ENCODE results near the gene RPL5. TPM values are rescaled to one million over a fixed set of nuclear protein-coding genes. Genes with fewer than 3 reads are reported as not detected.

RPL5 gene
- total RNA-seq, 3 donors from 2014 or later (not counting 1 experiment from before 2014, with no cell fraction given), result 573 to 679 (median 647) TPM

GRCh38 chr1:92790867-92791266, 41.0 kb upstream of the RPL5 start:
- Mint-ChIP-seq H3K36me3 (no peaks in the 10 kb centered on the region), H3K4me3 (no peak overlapping the region), H3K27me3 (ENCODE audit: low read depth in 2 of 2) (peaks cover 48 to 52% of the 10 kb centered on the region in 2 donors), H3K27ac (no peak overlapping the region), H3K4me1 (peaks cover 0 to 6% of the 10 kb centered on the region in 2 donors), H3K9me3 (no peaks in the 10 kb centered on the region)
- Histone ChIP-seq H3K36me3 (ENCODE audit: control insufficient read depth, insufficient read depth, low read length) (no peaks in the 10 kb centered on the region), H3K27me3 (ENCODE audit: control insufficient read depth, insufficient read depth, low read length) (peaks cover 2% of the 10 kb centered on the region), H3K9me3 (ENCODE audit: control insufficient read depth, insufficient read depth, low read length) (no peaks in the 10 kb centered on the region), H3K4me1 (ENCODE audit: control insufficient read depth, insufficient read depth, low read length) (peaks cover under 1% of the 10 kb centered on the region), H3K4me3 (ENCODE audit: low read length) (no peak overlapping the region), H3K27ac (ENCODE audit: low read length) (no peak overlapping the region)
- no peak for TF ChIP-seq CTCF (IDR thresholded peaks at IDR 0.05)
- DNase-seq, result no peak
- intact Hi-C loops (cut with micrococcal nuclease), result no loop called here
- no peak for ATAC-seq
- 86% methylated on average over 1 of the region's 2 CpGs for WGBS (ENCODE audit: insufficient coverage)

- Histone ChIP-seq H3K9me3 (ENCODE audit: control insufficient read depth, insufficient read depth, low read length) (no peaks in the 10 kb centered on the region), H3K27ac (ENCODE audit: low read length) (no peak overlapping the region), H3K4me1 (ENCODE audit: control insufficient read depth, insufficient read depth, low read length) (no peaks in the 10 kb centered on the region), H3K27me3 (ENCODE audit: control insufficient read depth, insufficient read depth, low read length) (peaks cover 2% of the 10 kb centered on the region), H3K4me3 (ENCODE audit: low read length) (no peak overlapping the region), H3K36me3 (ENCODE audit: control insufficient read depth, insufficient read depth, low read length) (no peaks in the 10 kb centered on the region)
- Mint-ChIP-seq H3K4me3 (no peak overlapping the region), H3K27me3 (ENCODE audit: low read depth in 2 of 2) (peaks cover 45 to 49% of the 10 kb centered on the region in 2 donors), H3K4me1 (peaks cover 0 to 3% of the 10 kb centered on the region in 2 donors), H3K9me3 (no peaks in the 10 kb centered on the region), H3K27ac (no peak overlapping the region), H3K36me3 (no peaks in the 10 kb centered on the region)
- 76% methylated on average over 4 of the region's 7 CpGs for WGBS (ENCODE audit: insufficient coverage)
- DNase-seq, result no peak
- no peak for ATAC-seq
- TF ChIP-seq CTCF (IDR thresholded peaks at IDR 0.05), result no peak
- intact Hi-C loops (cut with micrococcal nuclease), result no loop called here
Measured at GRCh38 chr1:92791487-92792066, 40.3 kb upstream of the RPL5 start.

DNA sequence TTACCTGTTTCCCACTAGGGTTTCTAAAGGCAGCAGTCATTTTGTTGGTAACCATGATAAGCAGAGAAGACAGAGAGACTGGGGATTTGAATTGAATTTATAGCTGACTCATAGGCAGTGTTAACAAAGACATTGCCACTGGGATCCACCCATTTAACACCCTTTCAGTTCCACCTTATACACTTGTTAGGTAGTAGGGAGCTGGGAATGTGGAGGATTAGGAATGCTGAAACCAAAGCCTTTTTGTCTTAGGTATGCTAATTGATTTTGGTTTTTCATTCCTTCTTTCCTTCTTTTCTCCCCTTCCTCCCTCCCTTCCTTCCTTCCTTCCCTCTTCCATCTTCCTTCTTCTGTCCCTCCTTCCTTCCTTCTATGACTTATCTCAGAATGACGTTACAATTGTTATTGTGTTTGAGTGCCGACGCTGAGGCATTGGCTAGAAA, 39.5 kb upstream of the RPL5 start:
- WGBS (ENCODE audit: insufficient coverage), result no CpG with 5 or more reads among the region's 3 CpGs
- H3K36me3 Mint-ChIP-seq, result no peaks in the 10 kb centered on the region
- no peak for TF ChIP-seq CTCF (IDR thresholded peaks at IDR 0.05)
- H3K9me3 ChIP-seq (ENCODE audit: control insufficient read depth, insufficient read depth, low read length), result no peaks in the 10 kb centered on the region
- no peaks in the 10 kb centered on the region for H3K36me3 ChIP-seq (ENCODE audit: control insufficient read depth, insufficient read depth, low read length)
- no peak overlapping the region for H3K27ac Mint-ChIP-seq
- H3K27me3 ChIP-seq (ENCODE audit: control insufficient read depth, insufficient read depth, low read length), result peaks cover 2% of the 10 kb centered on the region
- H3K27ac ChIP-seq (ENCODE audit: low read length), result no peak overlapping the region
- no peaks in the 10 kb centered on the region for H3K4me1 Mint-ChIP-seq
- ATAC-seq, result no peak
- H3K4me3 ChIP-seq (ENCODE audit: low read length), result no peak overlapping the region
- H3K27me3 Mint-ChIP-seq (ENCODE audit: low read depth in 2 of 2), result peaks cover 45 to 49% of the 10 kb centered on the region in 2 donors
- no peak for DNase-seq
- H3K9me3 Mint-ChIP-seq, result no peaks in the 10 kb centered on the region
- no peak overlapping the region for H3K4me3 Mint-ChIP-seq
- no peaks in the 10 kb centered on the region for H3K4me1 ChIP-seq (ENCODE audit: control insufficient read depth, insufficient read depth, low read length)
- intact Hi-C loops (cut with micrococcal nuclease), result no loop called here

DNA sequence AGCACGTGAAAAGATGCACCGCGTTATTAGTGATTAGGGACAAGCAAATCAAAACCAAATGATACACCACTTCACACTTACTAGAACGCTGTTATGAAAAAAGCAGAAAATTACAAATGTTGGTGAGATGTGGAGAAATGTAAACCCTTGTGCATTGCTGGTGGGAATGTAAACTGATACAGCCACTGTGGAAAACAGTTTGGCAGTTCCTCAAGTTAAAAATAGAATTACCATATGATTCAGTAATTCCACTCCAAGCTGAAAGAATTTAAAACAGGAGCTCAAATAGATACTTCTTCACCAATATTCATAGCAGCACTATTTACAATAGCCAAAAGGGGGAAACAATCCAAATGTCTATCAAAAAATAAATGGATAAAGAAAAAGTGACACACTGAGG, 36.7 kb upstream of the RPL5 start:
- intact Hi-C loops (cut with micrococcal nuclease), result no loop called here
- no peaks in the 10 kb centered on the region for H3K4me1 ChIP-seq (ENCODE audit: control insufficient read depth, insufficient read depth, low read length)
- TF ChIP-seq CTCF (IDR thresholded peaks at IDR 0.05), result no peak
- Mint-ChIP-seq H3K4me3 (no peak overlapping the region), H3K9me3 (no peaks in the 10 kb centered on the region), H3K4me1 (no peaks in the 10 kb centered on the region), H3K27me3 (ENCODE audit: low read depth in 2 of 2) (peaks cover 43 to 56% of the 10 kb centered on the region in 2 donors), H3K36me3 (no peaks in the 10 kb centered on the region), H3K27ac (no peak overlapping the region)
- no peaks in the 10 kb centered on the region for H3K9me3 ChIP-seq (ENCODE audit: control insufficient read depth, insufficient read depth, low read length)
- no peaks in the 10 kb centered on the region for H3K36me3 ChIP-seq (ENCODE audit: control insufficient read depth, insufficient read depth, low read length)
- H3K27me3 ChIP-seq (ENCODE audit: control insufficient read depth, insufficient read depth, low read length), result no peaks in the 10 kb centered on the region
- ATAC-seq (no peak), DNase-seq (no peak)
- H3K4me3 ChIP-seq (ENCODE audit: low read length), result no peak overlapping the region
- no peak overlapping the region for H3K27ac ChIP-seq (ENCODE audit: low read length)
- WGBS (ENCODE audit: insufficient coverage), result no CpG with 5 or more reads among the region's 4 CpGs

Measured in natural killer cell (primary cell).